ENCODE measurements around the gene PHOSPHO2. TPM values are rescaled to one million over a fixed set of nuclear protein-coding genes. Genes with fewer than 3 reads are reported as not detected.

PHOSPHO2 gene
- total RNA-seq, result 1.2 and 1.3 TPM in 2 replicates

GRCh38 chr2:169694113-169694893 lies at the start of gene PHOSPHO2, which contains the start of gene CFAP210:
TSS of gene PHOSPHO2 (plus strand) at chr2:169694469. CDS start at chr2:169700972, 6,503 bp downstream.
TSS of gene CFAP210 (minus strand) at chr2:169694405. CDS start at chr2:169694327, 78 bp downstream.

Small RNAs within 50 kb of the gene (small RNA-seq; reads per million reads assigned to genes)
- not detected for gene RF00432

Other genes with a start within 250 kb of the PHOSPHO2 start
- gene BBS5, start 215.0 kb upstream of the PHOSPHO2 start, total RNA-seq, result 2.0 and 5.1 TPM in 2 replicates
- 0.33 and 1.2 TPM in 2 replicates for gene KLHL41, start 184.8 kb upstream of the PHOSPHO2 start, total RNA-seq
- gene FASTKD1, start 120.6 kb upstream of the PHOSPHO2 start, total RNA-seq, result 16.1 and 27.3 TPM in 2 replicates
- 21.6 and 23.4 TPM in 2 replicates for gene PPIG, start 110.1 kb upstream of the PHOSPHO2 start, total RNA-seq
- gene CFAP210, start 64 bp upstream of the PHOSPHO2 start, total RNA-seq, result not detected in 2 replicates
- gene KLHL23, start 39.4 kb downstream of the PHOSPHO2 start, total RNA-seq, result 0.22 and 1.2 TPM in 2 replicates
- 38.8 and 54.6 TPM in 2 replicates for gene SSB, start 104.4 kb downstream of the PHOSPHO2 start, total RNA-seq
- 21.6 and 35.6 TPM in 2 replicates for gene METTL5, start 130.4 kb downstream of the PHOSPHO2 start, total RNA-seq
- gene UBR3, start 133.0 kb downstream of the PHOSPHO2 start, total RNA-seq, result 31.0 and 31.7 TPM in 2 replicates